HG03095 (cell line): Measurements from ENCODE around the gene SMCO4.

Source experiments
- ATAC-seq: cut with Tn5 transposase; IDR thresholded peaks from one replicate; pipeline ENCODE4 v1.9.1; 2021; ENCODE audit warnings: moderate library complexity; ENCODE audit not compliant: unreplicated experiment

SMCO4 gene

DNA sequence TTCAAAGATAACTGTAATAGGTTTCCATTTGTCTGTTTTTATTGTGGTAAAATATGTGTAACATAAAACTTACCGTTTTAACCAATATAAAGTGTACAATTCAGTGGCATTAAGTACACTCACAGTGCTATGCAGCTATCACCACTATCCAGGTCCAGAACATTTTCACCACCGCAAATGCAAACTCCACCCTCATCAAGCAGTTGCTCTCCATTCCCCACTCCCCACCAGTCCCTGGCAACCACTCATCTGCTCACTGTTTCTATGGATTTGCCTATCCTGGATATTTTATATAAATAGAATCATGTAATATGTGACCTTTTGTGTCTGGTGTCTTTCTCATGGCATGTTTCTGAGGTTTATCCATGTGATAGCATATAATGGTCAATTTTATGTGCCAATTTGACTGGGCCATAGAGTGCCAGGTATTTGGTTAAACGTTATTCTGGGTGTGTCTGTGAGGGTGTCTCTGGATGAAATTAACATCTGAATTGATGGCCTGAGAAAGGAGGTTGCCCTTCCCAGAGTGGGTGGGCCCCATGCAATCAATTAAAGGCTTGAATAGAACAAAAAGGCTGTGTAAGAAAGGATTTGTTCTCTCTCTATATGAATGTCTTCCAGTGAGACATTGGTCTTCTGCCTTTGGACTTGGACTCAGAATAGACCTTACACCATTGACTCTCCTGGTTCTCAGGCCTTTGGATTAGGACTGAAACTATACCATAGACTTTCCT is 17.2 kb upstream of the SMCO4 start:
- ATAC-seq: no peak

DNA sequence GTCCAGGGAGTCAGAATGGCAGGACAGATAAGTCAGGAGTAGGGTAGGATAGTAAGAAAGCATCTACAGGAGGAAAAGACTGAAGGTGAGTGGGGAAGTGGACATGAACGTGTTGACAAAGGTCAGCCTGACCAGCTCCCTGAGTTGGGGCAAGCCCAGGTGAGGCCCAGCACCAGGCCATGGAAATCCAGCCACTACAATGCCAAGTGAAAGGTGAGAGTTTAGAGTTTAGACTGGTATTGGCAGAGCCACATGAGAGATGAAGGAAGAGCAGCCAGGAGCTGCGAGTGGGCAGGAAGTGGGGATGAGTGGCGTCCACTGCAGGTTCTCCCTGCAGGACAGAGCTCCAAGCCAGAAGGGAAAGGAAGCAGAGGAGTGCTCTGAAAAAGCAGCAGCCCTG is 16.5 kb upstream of the SMCO4 start:
- ATAC-seq: no peak

DNA sequence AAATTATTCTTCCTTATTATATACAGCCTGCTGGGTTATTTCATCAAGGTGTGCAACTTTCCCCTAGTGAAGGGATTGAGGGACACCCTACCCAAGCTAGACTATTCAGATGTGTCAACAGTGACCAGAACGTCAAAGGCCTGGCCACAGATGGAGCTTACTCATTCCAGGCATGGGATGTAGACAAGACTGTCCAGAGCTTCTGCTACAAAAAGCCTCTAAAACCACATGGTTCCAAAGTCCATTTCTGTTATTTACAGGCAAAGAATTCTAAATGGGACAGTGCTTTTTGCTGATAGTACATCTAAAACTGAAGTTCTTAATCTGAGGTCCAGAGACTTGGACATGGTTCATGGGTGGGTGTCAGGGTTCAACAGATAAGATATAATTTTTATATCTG is 9.7 kb upstream of the SMCO4 start:
- ATAC-seq: no peak

DNA sequence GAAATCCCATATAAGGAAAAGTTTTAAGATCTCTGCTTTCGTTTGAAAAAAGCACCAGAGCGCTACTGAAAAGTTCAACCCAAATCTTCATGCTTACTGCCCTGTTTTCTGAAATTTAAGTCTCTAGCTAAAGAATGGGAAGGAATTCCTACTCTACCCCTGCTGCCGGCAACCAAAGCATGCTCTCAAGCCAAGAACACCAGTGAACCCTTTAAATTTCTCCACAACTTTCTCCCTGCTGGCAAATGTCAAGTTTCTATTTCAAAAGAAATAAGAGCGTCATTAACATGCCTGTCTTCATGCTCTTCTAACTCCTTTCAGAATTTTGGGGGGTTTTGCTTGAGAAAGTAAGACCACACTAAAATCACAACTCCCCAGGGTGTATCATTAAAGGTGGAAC is 6.8 kb upstream of the SMCO4 start:
- no peak for ATAC-seq

DNA sequence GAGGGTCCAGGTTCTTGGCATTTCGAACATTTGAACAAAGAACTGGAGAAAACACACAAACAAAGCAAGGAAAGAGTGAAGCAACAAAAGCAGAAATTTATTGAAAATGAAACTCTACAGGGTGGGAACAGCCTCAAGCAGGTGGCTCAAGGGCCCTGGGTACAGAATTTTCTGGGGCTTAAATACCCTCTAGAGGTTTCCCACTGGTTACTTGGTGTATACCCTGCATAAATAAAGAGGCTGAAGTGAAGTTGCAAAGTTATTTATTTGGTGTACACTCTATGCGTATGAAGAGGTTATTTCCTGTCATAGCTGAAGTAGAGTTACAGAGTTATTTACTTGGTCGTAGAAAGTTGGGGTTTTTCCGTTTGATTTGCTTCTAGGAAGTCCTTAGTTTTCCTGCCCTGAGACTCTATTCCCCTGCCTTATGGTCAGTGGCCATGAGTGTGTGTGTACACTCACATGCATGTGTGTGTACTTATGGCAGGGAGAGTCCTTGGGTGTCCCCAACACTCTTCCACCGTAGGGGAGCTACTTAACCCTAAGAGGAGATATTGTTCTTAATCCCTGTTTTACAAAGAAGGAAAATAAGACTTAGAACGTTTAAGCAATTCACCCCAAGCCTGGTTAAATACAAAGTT is 5.6 kb upstream of the SMCO4 start:
- no peak for ATAC-seq

DNA sequence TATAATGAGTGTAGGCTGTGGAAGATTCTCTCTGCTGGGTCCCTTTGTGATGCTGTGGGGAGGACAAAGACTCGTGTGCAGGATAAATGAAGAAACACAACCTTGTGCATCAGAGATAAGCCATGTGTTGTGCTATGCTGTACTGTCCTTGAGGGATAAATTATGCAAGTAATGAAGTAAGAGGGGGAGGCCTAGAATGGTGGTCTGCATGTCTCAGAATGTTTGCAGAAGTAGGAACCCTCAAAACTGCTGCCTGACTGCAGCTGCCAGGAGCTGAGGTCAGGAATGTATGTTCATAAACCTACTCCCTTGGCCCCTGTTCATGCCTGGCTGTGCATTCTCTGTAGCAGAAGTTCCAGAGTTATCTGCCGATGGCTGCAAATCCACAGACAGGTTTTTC is 4.6 kb upstream of the SMCO4 start:
- no peak for ATAC-seq

GRCh38 chr11:93547028-93547427 is 3.8 kb upstream of the SMCO4 start:
- no peak for ATAC-seq

DNA sequence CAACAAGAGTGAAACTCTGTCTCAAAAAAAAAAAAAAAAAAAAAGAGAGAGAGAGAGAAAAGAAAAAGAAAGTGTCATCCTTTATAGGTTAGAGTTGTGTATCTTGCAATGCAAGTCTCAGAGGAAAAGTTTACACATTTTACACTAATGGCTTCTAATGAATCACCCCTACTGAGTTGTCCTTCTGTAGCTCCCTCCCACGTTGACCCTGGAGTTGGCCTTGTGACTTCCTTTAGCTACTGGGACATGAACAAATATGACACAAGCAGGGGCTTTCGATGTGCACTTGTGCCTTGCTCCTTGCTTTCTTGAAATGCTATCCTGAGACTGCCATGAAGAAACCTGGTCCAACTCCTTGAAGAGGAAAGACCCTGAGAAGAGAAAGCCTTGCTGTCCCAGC is 2.4 kb upstream of the SMCO4 start:
- no peak for ATAC-seq

DNA sequence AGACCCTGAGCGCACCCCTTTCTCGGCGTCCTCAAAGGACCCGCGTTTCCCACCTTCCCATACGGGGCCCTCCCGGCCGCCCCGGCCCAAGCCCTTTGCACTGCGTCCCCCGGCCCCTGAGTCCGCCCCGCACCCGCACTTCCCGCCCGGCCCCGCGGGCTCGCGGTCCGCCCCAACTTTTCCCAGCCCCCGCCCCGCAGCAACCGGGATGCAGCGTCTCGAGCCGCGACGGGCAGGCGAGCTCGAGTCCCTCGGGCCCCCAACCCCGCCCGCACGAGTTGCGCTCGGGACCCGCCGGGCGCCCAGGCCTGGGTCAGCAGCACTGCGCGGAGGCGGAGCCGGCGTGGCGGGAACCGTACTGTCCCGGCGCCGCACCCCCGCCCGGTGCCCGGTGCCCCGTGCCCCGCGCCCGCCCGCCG is 371 bp downstream of the SMCO4 start:
- ATAC-seq: peak; percentile 26

GRCh38 chr11:93541884-93542810 is 1.0 kb downstream of the SMCO4 start:
- peak; percentile 53 for ATAC-seq

- ATAC-seq: no peak
These were observed 2.2 kb downstream of the SMCO4 start for GRCh38 chr11:93540896-93541553.

DNA sequence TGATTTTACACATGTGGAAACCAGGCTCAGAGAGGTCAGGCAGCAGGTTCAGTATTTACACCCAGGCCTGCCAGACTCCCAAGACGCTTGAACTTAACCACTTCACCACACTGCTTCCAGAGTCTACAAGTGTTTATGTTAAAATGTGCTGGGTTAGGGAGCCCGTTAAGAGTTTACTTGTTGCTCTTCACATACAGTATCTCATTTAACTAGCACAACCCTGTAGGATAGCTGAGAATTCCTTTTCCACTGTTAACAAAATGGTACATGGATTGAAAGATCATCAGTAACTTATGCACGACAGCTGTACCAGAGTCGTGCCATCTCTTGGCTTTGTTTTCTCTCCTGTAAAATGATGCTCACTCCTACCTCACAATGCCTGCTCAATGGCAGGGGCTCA is 2.9 kb downstream of the SMCO4 start:
- no peak for ATAC-seq

DNA sequence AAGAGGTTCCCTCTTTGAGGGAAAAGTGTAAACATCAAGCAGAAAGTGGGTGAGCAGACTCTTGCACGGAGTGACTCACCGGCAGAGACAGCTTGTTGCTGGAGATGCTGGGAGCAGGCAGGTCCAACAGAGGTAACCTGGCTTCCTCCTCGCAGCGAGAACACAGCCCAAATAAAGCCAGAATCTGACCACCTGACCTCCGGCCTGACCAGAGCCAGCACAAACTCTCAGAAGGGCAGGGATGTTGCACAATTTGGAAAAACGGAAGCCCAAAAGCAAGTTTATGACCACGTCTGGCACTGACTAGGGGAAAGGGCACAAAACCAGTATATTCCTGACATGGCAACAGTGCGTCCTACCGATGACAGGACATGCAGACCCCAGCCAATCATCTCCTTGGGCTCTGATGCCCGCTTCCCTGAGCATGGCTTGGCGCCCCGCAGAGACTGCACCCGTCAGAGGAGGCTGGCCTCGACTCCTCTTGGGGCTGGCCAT is 5.4 kb downstream of the SMCO4 start:
- no peak for ATAC-seq

DNA sequence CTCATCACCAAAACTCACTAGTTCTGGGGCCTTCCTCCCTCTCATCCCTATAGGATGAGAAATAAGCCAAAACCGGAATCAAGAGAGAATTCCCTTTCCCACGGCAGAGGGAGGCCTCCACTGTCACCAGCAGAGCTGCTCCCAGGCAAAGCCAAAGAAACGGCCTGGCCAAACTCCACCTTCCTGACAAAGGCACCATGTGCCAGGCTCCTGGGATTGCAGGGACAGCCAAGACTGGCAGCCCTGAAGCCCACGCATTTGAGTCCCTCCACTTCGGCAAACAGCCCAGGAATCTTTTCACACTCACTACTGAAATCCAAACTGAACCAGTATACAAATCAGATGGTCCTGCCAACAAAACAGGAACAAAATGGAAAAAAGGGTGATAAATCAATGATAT is 6.1 kb downstream of the SMCO4 start:
- no peak for ATAC-seq

GRCh38 chr11:93536101-93536861 is 6.9 kb downstream of the SMCO4 start:
- peak; percentile 0 for ATAC-seq

DNA sequence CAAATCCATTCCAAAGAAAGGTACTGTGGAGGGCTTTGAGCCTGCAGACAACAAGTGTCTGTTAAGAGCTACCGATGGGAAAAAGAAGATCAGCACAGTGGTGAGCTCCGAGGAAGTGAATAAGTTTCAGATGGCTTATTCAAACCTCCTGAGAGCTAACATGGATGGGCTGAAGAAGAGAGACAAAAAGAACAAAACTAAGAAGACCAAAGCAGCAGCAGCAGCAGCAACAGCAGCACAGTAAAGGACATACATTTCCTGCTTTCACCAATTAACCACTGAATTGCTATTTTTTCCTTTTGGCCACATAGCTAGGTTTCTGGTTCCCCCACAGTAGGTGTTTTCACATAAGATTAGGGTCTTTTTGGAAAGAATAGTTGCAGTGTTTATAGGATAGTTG is 7.6 kb downstream of the SMCO4 start:
- ATAC-seq: peak; percentile 40

DNA sequence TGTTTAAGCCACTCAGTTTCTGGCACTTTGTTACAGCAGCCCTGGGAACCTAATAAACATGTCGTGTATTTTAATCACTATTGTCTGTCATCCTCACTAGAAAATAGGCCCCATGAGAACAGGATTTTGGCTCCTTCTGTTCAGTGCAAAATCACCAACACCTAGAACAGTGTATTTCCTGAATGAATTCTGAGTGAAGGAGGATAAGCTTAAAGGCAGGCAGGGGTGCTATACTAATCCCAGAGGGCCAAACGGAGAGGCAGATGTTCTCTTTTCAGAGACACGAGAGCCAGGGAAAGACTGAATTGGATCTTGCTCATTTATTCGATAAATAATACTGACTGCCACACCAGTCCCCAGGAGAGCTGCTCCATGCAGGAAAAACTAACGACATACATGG is 10.4 kb downstream of the SMCO4 start:
- no peak for ATAC-seq

- no peak for ATAC-seq
These were observed 10.9 kb downstream of the SMCO4 start for GRCh38 chr11:93532281-93532789.

DNA sequence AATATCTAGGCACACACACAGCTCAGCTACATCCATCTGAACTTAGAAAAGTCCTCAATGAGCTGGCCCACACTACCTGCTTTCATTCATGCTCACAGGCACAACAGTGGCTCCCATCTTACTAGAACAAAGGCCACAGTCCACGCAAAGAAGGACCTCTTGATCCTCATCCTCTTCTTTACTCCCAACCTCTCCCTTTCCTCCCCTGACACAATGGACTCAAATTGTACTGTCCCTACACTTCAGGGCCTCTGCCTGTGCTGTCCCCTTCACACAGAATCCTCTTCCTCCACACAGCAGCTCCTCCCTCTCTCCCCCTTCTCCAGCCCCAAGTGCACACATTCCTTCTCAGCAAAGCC is 12.7 kb downstream of the SMCO4 start:
- ATAC-seq: no peak
